ENCODE results near the gene BMP8A.
"Not testable (repeated sequence)": the region's sequence is repeated elsewhere in the genome, so short reads cannot be mapped to it uniquely, and the experiment has no call there.

DNA sequence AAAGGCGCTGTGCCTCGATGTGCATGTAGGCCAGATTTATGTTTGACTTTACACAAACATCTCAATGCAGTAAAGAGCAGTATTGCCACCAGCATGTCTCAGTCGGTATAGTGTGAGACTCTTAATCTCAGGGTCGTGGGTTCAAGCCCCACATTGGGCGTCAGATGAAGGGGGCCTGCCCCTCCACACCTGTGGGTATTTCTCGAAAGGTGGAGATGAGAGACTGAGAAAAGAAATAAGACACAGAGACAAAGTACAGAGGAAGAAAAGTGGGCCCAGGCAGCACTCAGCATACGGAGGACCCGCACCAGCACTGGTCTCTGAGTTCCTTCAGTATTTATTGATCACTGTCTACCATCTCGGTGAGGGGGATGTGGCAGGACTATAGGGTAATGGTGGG lies 13.0 kb downstream of the BMP8A start:
- not testable (repeated sequence) for TF ChIP-seq POLR2A (IDR thresholded peaks at IDR 0.05; ENCODE audit: low read depth, low read length); EZH2 (IDR thresholded peaks at IDR 0.05; ENCODE audit: borderline replicate concordance, control insufficient read depth, low read depth, low read length); YY1 (IDR thresholded peaks at IDR 0.05; ENCODE audit: low read depth, low read length)
- TF ChIP-seq, protein P1, sequence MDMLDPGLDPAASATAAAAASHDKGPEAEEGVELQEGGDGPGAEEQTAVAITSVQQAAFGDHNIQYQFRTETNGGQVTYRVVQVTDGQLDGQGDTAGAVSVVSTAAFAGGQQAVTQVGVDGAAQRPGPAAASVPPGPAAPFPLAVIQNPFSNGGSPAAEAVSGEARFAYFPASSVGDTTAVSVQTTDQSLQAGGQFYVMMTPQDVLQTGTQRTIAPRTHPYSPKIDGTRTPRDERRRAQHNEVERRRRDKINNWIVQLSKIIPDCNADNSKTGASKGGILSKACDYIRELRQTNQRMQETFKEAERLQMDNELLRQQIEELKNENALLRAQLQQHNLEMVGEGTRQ (IDR thresholded peaks at IDR 0.05; ENCODE audit: borderline replicate concordance, low read depth, low read length), result not testable (repeated sequence)

Data from GM12878 (cell line).